ENCODE results near the gene RPS3.

Gene RPS3

DNA sequence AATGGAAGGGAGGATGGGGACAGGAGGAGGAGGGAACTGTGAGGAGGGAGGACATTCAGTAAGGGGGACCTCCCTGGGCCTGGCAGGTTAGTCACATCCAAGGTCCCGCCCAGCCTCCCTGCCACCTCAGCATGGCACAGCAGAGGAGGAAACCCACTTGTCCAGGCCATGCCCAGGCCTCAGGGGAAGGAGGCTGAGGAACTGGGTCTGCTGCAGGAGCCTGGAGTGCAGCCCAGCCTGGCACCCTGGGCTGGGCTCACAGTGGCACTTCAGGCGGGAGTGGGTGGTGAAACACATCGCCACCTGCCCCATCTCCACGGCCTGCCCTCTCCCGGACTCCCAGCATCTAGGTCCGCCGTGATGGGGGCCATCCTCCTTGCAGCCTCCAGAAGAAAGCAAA lies 50.9 kb downstream of the RPS3 start:
- TF ChIP-seq JUND (IDR thresholded peaks at IDR 0.05; ENCODE audit: low read depth), result no peak
- no peak for DNase-seq (ENCODE audit: low read depth in 1 of 2, low spot score in 1 of 2)
- in situ Hi-C loops (cut with HindIII; ENCODE audit: low pct_unique_long_range_greater_than_20kb, low sequenced_read_pairs), result no loop called here

DNA sequence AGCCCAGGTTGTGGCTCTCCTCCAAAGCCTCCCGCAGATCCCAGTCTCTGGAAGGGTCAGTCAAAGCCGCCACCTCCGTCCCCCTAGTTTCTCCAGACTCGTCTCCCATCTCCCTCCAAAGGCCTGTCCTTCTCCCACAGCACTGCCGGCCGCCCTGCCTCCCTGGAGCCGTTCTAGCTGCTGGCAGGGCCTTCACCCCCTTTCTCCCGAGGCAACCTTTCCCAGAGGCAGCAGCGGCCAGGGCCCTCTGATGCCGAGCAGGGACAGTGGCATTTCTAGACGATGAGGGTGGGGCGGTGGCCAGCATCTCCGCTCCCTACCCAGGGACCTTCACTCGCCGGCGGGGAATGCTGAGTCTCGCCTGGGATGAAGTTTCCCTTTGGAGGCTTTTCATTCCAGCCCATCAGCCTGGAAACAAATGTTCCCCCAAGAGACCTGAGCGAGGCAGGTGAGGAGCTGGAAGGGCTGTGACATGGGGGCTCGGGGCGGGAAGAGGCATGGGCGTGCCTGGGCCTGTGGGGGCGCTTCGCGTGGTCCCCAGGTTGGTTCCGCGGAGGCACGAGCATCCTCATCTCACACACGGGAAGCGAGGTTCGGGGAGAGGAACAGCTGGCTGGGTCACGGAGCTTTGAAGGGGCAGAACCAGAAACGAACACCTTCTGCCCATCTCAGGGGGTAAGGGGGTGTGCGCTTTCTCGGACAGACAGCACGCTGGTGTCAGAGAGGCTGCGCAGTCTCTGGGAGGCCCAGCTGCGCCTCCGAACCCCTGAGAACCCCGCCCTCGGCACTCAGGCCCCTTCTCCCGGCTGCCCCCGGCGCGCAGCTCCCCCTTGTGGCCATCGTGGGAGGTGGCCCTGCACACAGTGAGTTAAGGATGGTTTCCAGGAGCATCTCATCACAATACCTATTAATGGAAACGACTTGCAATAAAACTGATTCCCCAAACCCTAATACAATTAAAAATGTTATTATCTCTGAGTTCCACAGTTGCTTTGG lies 51.8 kb downstream of the RPS3 start:
- in situ Hi-C loops (cut with HindIII; ENCODE audit: low pct_unique_long_range_greater_than_20kb, low sequenced_read_pairs), result no loop called here
- peak in 1 of 2 experiments; percentile 35 for DNase-seq (ENCODE audit: low read depth in 1 of 2, low spot score in 1 of 2)
- no peak for TF ChIP-seq JUND (IDR thresholded peaks at IDR 0.05; ENCODE audit: low read depth)

DNA sequence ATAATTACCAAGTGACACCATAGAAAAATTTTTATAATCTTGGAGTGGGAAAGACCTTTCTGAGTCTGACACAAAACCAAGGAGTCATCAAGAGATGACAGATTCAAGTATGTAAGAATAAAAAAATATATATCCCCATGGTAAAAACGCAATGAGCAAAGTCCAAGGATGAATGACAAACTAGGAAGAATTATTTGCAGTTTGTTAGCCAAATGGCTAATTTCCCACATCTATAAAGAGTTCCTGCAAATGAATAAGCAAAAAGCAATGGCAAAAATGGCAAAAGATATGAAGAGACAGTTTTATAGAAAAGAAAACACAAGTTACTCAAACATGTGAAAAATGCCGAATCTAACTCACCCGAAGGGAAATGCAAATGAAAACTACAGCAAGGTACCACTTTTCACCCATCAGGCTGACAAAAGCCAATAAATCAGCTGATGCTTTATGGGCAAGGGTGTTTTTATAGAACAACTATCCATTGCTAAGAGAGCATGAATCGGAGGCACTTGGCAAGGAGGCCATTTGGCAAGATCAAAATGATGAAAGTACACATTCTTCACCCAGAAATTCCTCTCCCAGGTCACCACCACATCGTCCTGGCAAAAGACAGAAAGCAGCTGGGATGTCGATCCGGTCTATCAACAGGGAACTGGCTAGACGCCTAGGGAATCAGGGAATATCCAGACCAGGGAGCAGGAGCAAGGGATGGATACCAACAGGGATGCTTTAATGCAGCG lies 54.8 kb downstream of the RPS3 start:
- no peak for DNase-seq (ENCODE audit: low read depth in 1 of 2, low spot score in 1 of 2)

DNA sequence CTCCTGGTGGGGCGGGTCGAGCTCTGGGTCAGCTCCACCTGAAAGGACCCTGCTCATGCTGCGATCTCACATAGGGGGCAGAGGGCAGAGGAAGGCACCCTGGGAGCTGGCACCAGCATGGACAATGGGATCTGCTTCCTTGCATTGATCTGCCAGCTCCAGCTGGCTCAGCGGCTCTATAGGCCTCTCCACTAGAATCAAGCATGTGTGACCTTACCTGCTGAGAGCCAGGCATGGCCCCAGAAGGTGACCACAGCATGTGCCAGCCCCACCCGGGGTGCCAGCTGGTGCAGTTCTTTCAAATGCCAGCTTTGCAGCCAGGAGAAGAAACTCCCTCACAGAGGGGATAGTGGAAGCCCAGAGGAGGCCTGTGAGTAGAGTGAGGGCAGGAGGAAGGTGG lies 55.7 kb downstream of the RPS3 start:
- no peak for DNase-seq (ENCODE audit: low read depth in 1 of 2, low spot score in 1 of 2)
- in situ Hi-C loops (cut with HindIII; ENCODE audit: low pct_unique_long_range_greater_than_20kb, low sequenced_read_pairs), result no loop called here
- TF ChIP-seq JUND (IDR thresholded peaks at IDR 0.05; ENCODE audit: low read depth), result no peak

More for the DNA sequence above, 54.8 kb downstream of the RPS3 start:
- in situ Hi-C loops (cut with HindIII; ENCODE audit: low pct_unique_long_range_greater_than_20kb, low sequenced_read_pairs), result no loop called here
- no peak for TF ChIP-seq JUND (IDR thresholded peaks at IDR 0.05; ENCODE audit: low read depth)

Measured in T47D (cell line).